Stomach (tissue), 9 donors: ENCODE measurements around the gene KANK2. TPM values are rescaled to one million over a fixed set of nuclear protein-coding genes. Genes with fewer than 3 reads are reported as not detected.
A peak's percentile ranks its signal among the peaks of the same experiment; 100 is the strongest.
"Not testable (repeated sequence)": the region's sequence is repeated elsewhere in the genome, so short reads cannot be mapped to it uniquely, and the experiment has no call there.

ENCODE experiments used
- DNase-seq, 2 donors: peaks; one replicate each; pipeline versions ENCODE4 v3.0.0 to v3.0.0-alpha.2; 2013 to 2019
- H3K27ac ChIP-seq, 5 donors: fragments of 200-600 bp in 4 of 5; sonication (generic) in 4 of 5; one replicate each; pipeline ENCODE4 v1.5.1; 2013 to 2019; ENCODE audit warnings: mild to moderate bottlenecking in 1 of 5, moderate library complexity in 1 of 5
- H3K27me3 ChIP-seq, 3 donors: fragments of 200-600 bp; sonication (generic); one replicate each; pipeline ENCODE4 v1.5.1; 2017 to 2019; ENCODE audit warnings: mixed run types in 1 of 3
- H3K36me3 ChIP-seq, 4 donors: fragments of 200-600 bp; sonication (generic); 1 replicate in 3 of 4; 2 replicates in 1 of 4; pipeline ENCODE4 v1.5.1; 2016 to 2019
- H3K4me1 ChIP-seq, 4 donors: fragments of 200-600 bp; sonication (generic); one replicate each; pipeline ENCODE4 v1.5.1; 2016 to 2019
- H3K4me3 ChIP-seq, 4 donors: fragments of 200-600 bp; sonication (generic) in 3 of 4; one replicate each; pipeline ENCODE4 v1.5.1; 2016 to 2019; ENCODE audit warnings: mild to moderate bottlenecking in 1 of 4
- H3K9me3 ChIP-seq, 4 donors: fragments of 200-600 bp; sonication (generic); one replicate each; pipeline ENCODE4 v1.5.1; 2016 to 2019
- CTCF ChIP-seq, 7 experiments: fragments of 450-650 bp in 4 of 7; fragments of 200-600 bp in 3 of 7; sonication (generic) in 3 of 7; IDR thresholded peaks; one replicate each; pipeline ENCODE4 v1.5.1; 2016 to 2019; ENCODE audit warnings: antibody characterized with exemption in 7 of 7, control low read depth in 2 of 7, mild to moderate bottlenecking in 1 of 7
- EP300 ChIP-seq: sonication (generic); formaldehyde crosslinking; IDR thresholded peaks from one replicate; pipeline ENCODE4 v1.6.1; 2017; ENCODE audit warnings: antibody characterized with exemption
- POLR2A ChIP-seq, 4 donors: fragments of 450-650 bp; IDR thresholded peaks; one replicate each; pipeline ENCODE4 v1.6.1; 2016; ENCODE audit warnings: antibody characterized with exemption in 4 of 4, control low read depth in 2 of 4, mild to moderate bottlenecking in 1 of 4, moderate library complexity in 1 of 4
- POLR2AphosphoS5 ChIP-seq, 3 donors: sonication (generic); formaldehyde crosslinking; IDR thresholded peaks; one replicate each; pipeline ENCODE4 v1.6.1; 2016; ENCODE audit warnings: antibody characterized with exemption in 3 of 3
- WGBS, 5 donors: extraction: QIAGEN DNeasy Blood & Tissue Kit in 3 of 5; methylation state at CpG; one replicate each; pipeline versions ENCODE4 v1.1.5 to v1.1.7; 2013 to 2018; 5-methylcytosine and 5-hydroxymethylcytosine counted together
- intact Hi-C: fragments of 100-400 bp; cut with DNase I; formaldehyde crosslinking; loops from one replicate; pipeline ENCODE4 v1.15.1; 2023; ENCODE audit warnings: low total_unique reads
- polyA plus RNA-seq, 3 donors: library from polyadenylated mRNA; stranded (reverse); fragments of 200-250 nt; gene quantifications; one replicate each; pipeline ENCODE4 v1.2.3, GENCODE V29; 2013
- total RNA-seq, 5 donors: library from RNA; depleted of rRNA; stranded (reverse); fragments of >200 nt; gene quantifications; one replicate each; pipeline versions ENCODE4 v1.1.0 to v1.2.3, GENCODE V29; 2014 to 2016
- donor health status: healthy with polysubstance abuse.
- donor health status: Bipolar disorder and iron deficiency.
- donor health status: healthy.

KANK2 gene
- total and polyA plus RNA-seq, 8 donors = 82.4 to 415 (median 174) TPM

GRCh38 chr19:11125994-11126685 lies 71.2 kb downstream of the KANK2 start:
- Histone ChIP-seq H3K4me3 (no peak overlapping the region), H3K4me1 (peaks cover 7 to 29% (median 12%) of the 10 kb centered on the region in 4 donors), H3K27ac (peak overlapping the region in 3 of 5 donors; percentile 21 to 50 (median 43)), H3K27me3 (no peaks in the 10 kb centered on the region), H3K9me3 (no peaks in the 10 kb centered on the region), H3K36me3 (peaks cover 49 to 98% (median 92%) of the 10 kb centered on the region in 4 donors)
- intact Hi-C loops = no loop called here
- TF ChIP-seq POLR2AphosphoS5 (IDR thresholded peaks at IDR 0.05) (peak; percentile 22 to 60 (median 40)), POLR2A (IDR thresholded peaks at IDR 0.05) (no peak), CTCF (IDR thresholded peaks at IDR 0.05) (peak in 5 of 7 experiments; percentile 42 to 78 (median 70)), EP300 (no peak)
- 57 to 65% (median 62%) methylated on average over 11 of the region's 11 CpGs for WGBS, 5 donors
- peak; percentile 84 to 91 for DNase-seq

GRCh38 chr19:11124157-11124556 lies 73.2 kb downstream of the KANK2 start:
- H3K9me3 ChIP-seq, H3K4me1 ChIP-seq, DNase-seq, H3K27me3 ChIP-seq, H3K27ac ChIP-seq, H3K4me3 ChIP-seq: not testable (repeated sequence)
- intact Hi-C loops = loop anchor here (5.0 kb wide), 1 partner anchor 87 kb away; no protein-coding TSS in a partner anchor
- WGBS, 5 donors = 94 to 98% (median 97%) methylated on average over 3 to 4 of the region's 4 CpGs
- H3K36me3 ChIP-seq = peaks cover 55 to 98% (median 92%) of the 10 kb centered on the region in 4 donors

GRCh38 chr19:11123114-11123513 lies 74.2 kb downstream of the KANK2 start:
- intact Hi-C loops = loop anchor here (5.0 kb wide), 1 partner anchor 86 kb away; no protein-coding TSS in a partner anchor
- Histone ChIP-seq H3K27ac (no peak overlapping the region), H3K4me1 (peaks cover 0 to 8% (median 5%) of the 10 kb centered on the region in 4 donors), H3K9me3 (no peaks in the 10 kb centered on the region), H3K36me3 (peaks cover 53 to 97% (median 92%) of the 10 kb centered on the region in 4 donors), H3K4me3 (no peak overlapping the region), H3K27me3 (no peaks in the 10 kb centered on the region)
- no peak for TF ChIP-seq POLR2A (IDR thresholded peaks at IDR 0.05)
- no peak for TF ChIP-seq CTCF (IDR thresholded peaks at IDR 0.05)
- no peak for TF ChIP-seq POLR2AphosphoS5 (IDR thresholded peaks at IDR 0.05)
- TF ChIP-seq EP300 = no peak
- 78 to 87% (median 84%) methylated on average over 7 to 13 of the region's 13 CpGs for WGBS, 5 donors
- DNase-seq = no peak

- not testable (repeated sequence) for H3K27me3 ChIP-seq, H3K9me3 ChIP-seq, H3K4me3 ChIP-seq, DNase-seq, H3K27ac ChIP-seq, H3K4me1 ChIP-seq
- 90 to 97% (median 93%) methylated on average over 13 to 17 of the region's 17 CpGs for WGBS, 5 donors
- intact Hi-C loops = loop anchor here (5.0 kb wide), 1 partner anchor 85 kb away; no protein-coding TSS in a partner anchor
- peaks cover 54 to 97% (median 92%) of the 10 kb centered on the region in 4 donors for H3K36me3 ChIP-seq
These were observed 75.4 kb downstream of the KANK2 start for GRCh38 chr19:11121963-11122362.

GRCh38 chr19:11116507-11116906 lies 80.8 kb downstream of the KANK2 start:
- Histone ChIP-seq H3K27ac (no peak overlapping the region), H3K4me3 (no peak overlapping the region), H3K9me3 (no peaks in the 10 kb centered on the region), H3K27me3 (no peaks in the 10 kb centered on the region), H3K36me3 (peaks cover 82 to 100% (median 99%) of the 10 kb centered on the region in 4 donors), H3K4me1 (no peaks in the 10 kb centered on the region)
- DNase-seq = no peak
- 88 to 96% (median 93%) methylated on average over 9 of the region's 9 CpGs for WGBS, 5 donors
- TF ChIP-seq POLR2AphosphoS5 (IDR thresholded peaks at IDR 0.05) (no peak), CTCF (IDR thresholded peaks at IDR 0.05) (no peak), EP300 (no peak), POLR2A (IDR thresholded peaks at IDR 0.05) (no peak)
- intact Hi-C loops = no loop called here
